H9 (cell line): ENCODE results near the gene ITPA. TPM values are rescaled to one million over a fixed set of nuclear protein-coding genes. Genes with fewer than 3 reads are reported as not detected.
A peak's percentile ranks its signal among the peaks of the same experiment; 100 is the strongest.
"Not testable (repeated sequence)": the region's sequence is repeated elsewhere in the genome, so short reads cannot be mapped to it uniquely, and the experiment has no call there.

Experiments
- DNase-seq: peaks from one replicate; pipeline ENCODE4 v3.0.0-alpha.2; 2017
- H2AFZ ChIP-seq: one replicate; pipeline ENCODE4 v1.6.1; 2013; ENCODE audit warnings: mild to moderate bottlenecking, low read length, control low read depth, moderate library complexity
- H2AK5ac ChIP-seq: 2 replicates; pipeline ENCODE4 v1.6.1; 2013; ENCODE audit warnings: low read length, control low read depth, mixed read lengths; ENCODE audit not compliant: insufficient read length
- H2BK120ac ChIP-seq: one replicate; pipeline ENCODE4 v1.6.1; 2013; ENCODE audit warnings: low read depth, mild to moderate bottlenecking, low read length, control low read depth, inconsistent platforms; ENCODE audit not compliant: poor library complexity, severe bottlenecking
- H2BK12ac ChIP-seq: 2 replicates; pipeline ENCODE4 v1.6.1; 2013; ENCODE audit warnings: low read length, control low read depth, mixed read lengths, low read depth; ENCODE audit not compliant: insufficient read length
- H2BK15ac ChIP-seq: 2 replicates; pipeline ENCODE4 v1.6.1; 2013; ENCODE audit warnings: low read depth, low read length, control low read depth
- H2BK20ac ChIP-seq: one replicate; pipeline ENCODE4 v1.6.1; 2013; ENCODE audit warnings: low read depth, mild to moderate bottlenecking, low read length, control low read depth, inconsistent platforms; ENCODE audit not compliant: poor library complexity, severe bottlenecking
- H2BK5ac ChIP-seq: 2 replicates; pipeline ENCODE4 v1.6.1; 2013; ENCODE audit warnings: low read length, control low read depth, mixed read lengths; ENCODE audit not compliant: insufficient read length
- H3K14ac ChIP-seq: 2 replicates; pipeline ENCODE4 v1.6.1; 2013; ENCODE audit warnings: low read length, control low read depth; ENCODE audit not compliant: insufficient read depth
- H3K18ac ChIP-seq: 2 replicates; pipeline ENCODE4 v1.6.1; 2013; ENCODE audit warnings: low read depth, mild to moderate bottlenecking, mixed read lengths, low read length, control low read depth; ENCODE audit not compliant: insufficient read length
- H3K23ac ChIP-seq: 2 replicates; pipeline ENCODE4 v1.6.1; 2013; ENCODE audit warnings: low read length, control low read depth, mixed read lengths, low read depth; ENCODE audit not compliant: insufficient read length
- H3K23me2 ChIP-seq: 2 replicates; pipeline ENCODE4 v1.6.1; 2013; ENCODE audit warnings: low read depth, mild to moderate bottlenecking, mixed read lengths, low read length, control low read depth; ENCODE audit not compliant: insufficient read length, poor library complexity, severe bottlenecking
- H3K27ac ChIP-seq: 2 replicates; pipeline ENCODE4 v1.5.1; 2013; ENCODE audit warnings: low read length, control low read depth, mixed read lengths, low read depth; ENCODE audit not compliant: insufficient read length
- H3K27me3 ChIP-seq: 2 replicates; pipeline ENCODE4 v1.6.1; 2013; ENCODE audit warnings: low read length, control low read depth, inconsistent platforms; ENCODE audit not compliant: insufficient read depth
- H3K4ac ChIP-seq: 2 replicates; pipeline ENCODE4 v1.6.1; 2013; ENCODE audit warnings: low read depth, mild to moderate bottlenecking, control low read depth, inconsistent platforms, low read length, moderate library complexity
- H3K4me1 ChIP-seq: 2 replicates; pipeline ENCODE4 v1.6.1; 2013; ENCODE audit warnings: low read length, control low read depth, inconsistent platforms; ENCODE audit not compliant: insufficient read depth
- H3K4me2 ChIP-seq: 2 replicates; pipeline ENCODE4 v1.6.1; 2013; ENCODE audit warnings: low read length, control low read depth, mixed read lengths; ENCODE audit not compliant: insufficient read length, insufficient read depth
- H3K56ac ChIP-seq: 2 replicates; pipeline ENCODE4 v1.6.1; 2013; ENCODE audit warnings: low read depth, mild to moderate bottlenecking, mixed read lengths, low read length, control low read depth; ENCODE audit not compliant: insufficient read length
- H3K79me1 ChIP-seq: 2 replicates; pipeline ENCODE4 v1.6.1; 2013; ENCODE audit warnings: low read depth, mild to moderate bottlenecking, moderate library complexity, low read length, control low read depth, inconsistent platforms; ENCODE audit not compliant: insufficient read depth, poor library complexity, severe bottlenecking
- H3K79me2 ChIP-seq: 2 replicates; pipeline ENCODE4 v1.6.1; 2013; ENCODE audit warnings: low read length, control low read depth, inconsistent platforms; ENCODE audit not compliant: insufficient read depth
- H3K9ac ChIP-seq: 2 replicates; pipeline ENCODE4 v1.6.1; 2013; ENCODE audit warnings: low read length, control low read depth, mixed read lengths; ENCODE audit not compliant: insufficient read length; ENCODE audit errors: extremely low read depth
- H3K9me3 ChIP-seq: one replicate; pipeline ENCODE4 v1.6.1; 2013; ENCODE audit warnings: low read depth, low read length, inconsistent platforms; ENCODE audit not compliant: control insufficient read depth
- H3T11ph ChIP-seq: one replicate; pipeline ENCODE4 v1.6.1; 2013; ENCODE audit warnings: mild to moderate bottlenecking, low read length, control low read depth, inconsistent platforms
- H4K20me1 ChIP-seq: one replicate; pipeline ENCODE4 v1.6.1; 2013; ENCODE audit not compliant: control insufficient read depth, insufficient read length, insufficient read depth
- H4K5ac ChIP-seq: 2 replicates; pipeline ENCODE4 v1.6.1; 2013; ENCODE audit warnings: low read depth, mild to moderate bottlenecking, mixed read lengths, low read length, control low read depth; ENCODE audit not compliant: insufficient read length
- H4K8ac ChIP-seq: replicated peaks from 2 replicates; pipeline ENCODE4 v1.6.1; 2013; ENCODE audit warnings: low read length, control low read depth, mixed read lengths, low read depth; ENCODE audit not compliant: insufficient read length
- H4K91ac ChIP-seq: 2 replicates; pipeline ENCODE4 v1.6.1; 2013; ENCODE audit warnings: low read depth, mild to moderate bottlenecking, moderate library complexity, mixed read lengths, low read length, control low read depth; ENCODE audit not compliant: insufficient read length
- H3K27ac Mint-ChIP-seq, 3 experiments: 2 replicates in 2 of 3; 3 replicates in 1 of 3; pipeline ENCODE4 v1.8.0; 2020 to 2021; ENCODE audit warnings: mixed read lengths in 3 of 3, mild to moderate bottlenecking in 1 of 3, moderate library complexity in 1 of 3
- H3K27me3 Mint-ChIP-seq: 2 replicates; pipeline ENCODE4 v1.8.0; 2021; ENCODE audit warnings: low read depth, mild to moderate bottlenecking, moderate library complexity, mixed read lengths
- H3K36me3 Mint-ChIP-seq, 3 experiments: 2 replicates in 2 of 3; 3 replicates in 1 of 3; pipeline ENCODE4 v1.8.0; 2020 to 2021; ENCODE audit warnings: low read depth in 3 of 3, mixed read lengths in 3 of 3; ENCODE audit not compliant: insufficient read depth in 1 of 3
- H3K4me1 Mint-ChIP-seq, 2 experiments: 2 replicates each; pipeline ENCODE4 v1.8.0; 2020; ENCODE audit warnings: mixed read lengths in 2 of 2
- H3K4me3 Mint-ChIP-seq, 2 experiments: 2 replicates in 1 of 2; 3 replicates in 1 of 2; pipeline ENCODE4 v1.8.0; 2020 to 2021; ENCODE audit warnings: mild to moderate bottlenecking in 2 of 2, mixed read lengths in 2 of 2, moderate library complexity in 1 of 2
- H3K9me3 Mint-ChIP-seq, 2 experiments: 2 replicates in 1 of 2; 3 replicates in 1 of 2; pipeline ENCODE4 v1.8.0; 2020; ENCODE audit warnings: mild to moderate bottlenecking in 2 of 2, mixed read lengths in 2 of 2, moderate library complexity in 1 of 2
- whole genome bisulfite sequencing: extraction: QIAGEN DNeasy Blood & Tissue Kit; methylation state at CpG from one replicate; pipeline ENCODE4 v1.1.7; 2013; ENCODE audit warnings: missing lambda C conversion rate, low lambda C conversion rate, mixed read lengths; ENCODE audit not compliant: insufficient read length; ENCODE audit errors: extremely low coverage; 5-methylcytosine and 5-hydroxymethylcytosine counted together
- total RNA-seq: library from RNA; stranded (reverse); gene quantifications from 2 replicates; pipeline ENCODE4 v1.2.1, GENCODE V29; 2021
- TF ChIP-seq, protein P1 (sequence below): fragments of 200-600 bp; sonication (generic); conservative IDR thresholded peaks from 3 replicates; pipeline ENCODE4 v1.8.0; 2021; ENCODE audit warnings: antibody characterized with exemption, mild to moderate bottlenecking

The ITPA gene
- total RNA-seq, 1 experiment from 2014 or later: 74.5 TPM

DNA sequence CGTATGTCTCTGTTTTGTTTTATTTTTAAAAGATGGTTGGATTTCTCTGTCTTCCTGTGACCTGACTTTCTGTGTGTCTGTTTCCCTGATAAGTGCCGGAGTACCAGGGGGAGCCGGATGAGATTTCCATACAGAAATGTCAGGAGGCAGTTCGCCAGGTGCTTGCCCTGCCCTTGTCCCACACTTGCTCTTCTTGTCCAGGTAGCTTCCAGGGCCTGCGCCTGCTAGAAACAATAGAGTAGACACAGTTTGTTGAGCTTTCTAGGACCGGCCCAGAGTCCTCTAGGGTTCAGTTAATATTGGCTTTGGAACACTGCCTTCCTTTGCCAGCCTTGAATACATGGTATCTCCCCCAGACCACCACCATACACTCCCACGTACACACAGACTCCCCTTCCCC, 3.9 kb downstream of the ITPA start:
- no peak overlapping the region for H3K4me2 ChIP-seq
- H2BK15ac ChIP-seq: no peak overlapping the region
- no peak overlapping the region for H3K9ac ChIP-seq
- Mint-ChIP-seq H3K27ac (peak overlapping the region in 1 of 3 experiments; percentile 59; a peak in 1 of 7 replicates), H3K36me3 (peaks cover 16 to 47% (median 17%) of the 10 kb centered on the region in 3 experiments; a peak in 6 of 7 replicates), H3K4me3 (no peak overlapping the region), H3K9me3 (no peaks in the 10 kb centered on the region), H3K4me1 (peaks cover 10 to 14% of the 10 kb centered on the region in 2 experiments; a peak in 3 of 4 replicates), H3K27me3 (no peaks in the 10 kb centered on the region)
- H4K20me1 ChIP-seq: peaks cover 4% of the 10 kb centered on the region
- no peak overlapping the region for H2BK5ac ChIP-seq
- H3K79me1 ChIP-seq: peaks cover 2% of the 10 kb centered on the region
- no peak overlapping the region for H4K8ac ChIP-seq
- no peak for DNase-seq
- no peak overlapping the region for H3K27ac ChIP-seq
- H3K4me1 ChIP-seq: no peaks in the 10 kb centered on the region
- H3K23me2 ChIP-seq: peaks cover 14% of the 10 kb centered on the region
- TF ChIP-seq, protein P1, sequence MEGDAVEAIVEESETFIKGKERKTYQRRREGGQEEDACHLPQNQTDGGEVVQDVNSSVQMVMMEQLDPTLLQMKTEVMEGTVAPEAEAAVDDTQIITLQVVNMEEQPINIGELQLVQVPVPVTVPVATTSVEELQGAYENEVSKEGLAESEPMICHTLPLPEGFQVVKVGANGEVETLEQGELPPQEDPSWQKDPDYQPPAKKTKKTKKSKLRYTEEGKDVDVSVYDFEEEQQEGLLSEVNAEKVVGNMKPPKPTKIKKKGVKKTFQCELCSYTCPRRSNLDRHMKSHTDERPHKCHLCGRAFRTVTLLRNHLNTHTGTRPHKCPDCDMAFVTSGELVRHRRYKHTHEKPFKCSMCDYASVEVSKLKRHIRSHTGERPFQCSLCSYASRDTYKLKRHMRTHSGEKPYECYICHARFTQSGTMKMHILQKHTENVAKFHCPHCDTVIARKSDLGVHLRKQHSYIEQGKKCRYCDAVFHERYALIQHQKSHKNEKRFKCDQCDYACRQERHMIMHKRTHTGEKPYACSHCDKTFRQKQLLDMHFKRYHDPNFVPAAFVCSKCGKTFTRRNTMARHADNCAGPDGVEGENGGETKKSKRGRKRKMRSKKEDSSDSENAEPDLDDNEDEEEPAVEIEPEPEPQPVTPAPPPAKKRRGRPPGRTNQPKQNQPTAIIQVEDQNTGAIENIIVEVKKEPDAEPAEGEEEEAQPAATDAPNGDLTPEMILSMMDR: no peak
- H3K27me3 ChIP-seq: no peaks in the 10 kb centered on the region
- no peak overlapping the region for H2BK12ac ChIP-seq
- H3K9me3 ChIP-seq: no peaks in the 10 kb centered on the region
- H3K23ac ChIP-seq: no peak overlapping the region
- no peak overlapping the region for H2AFZ ChIP-seq
- no peak overlapping the region for H2BK120ac ChIP-seq
- H2AK5ac ChIP-seq: no peak overlapping the region
- H3K14ac ChIP-seq: no peak overlapping the region
- no peak overlapping the region for H3K56ac ChIP-seq
- no peak overlapping the region for H4K91ac ChIP-seq
- no CpG with 5 or more reads among the region's 7 CpGs for WGBS
- H3T11ph ChIP-seq: no peak overlapping the region
- H3K79me2 ChIP-seq: peaks cover 9% of the 10 kb centered on the region; the same call in 1 of the 2 replicates
- no peak overlapping the region for H3K18ac ChIP-seq
- H4K5ac ChIP-seq: no peak overlapping the region
- no peak overlapping the region for H2BK20ac ChIP-seq
- H3K4ac ChIP-seq: no peak overlapping the region

DNA sequence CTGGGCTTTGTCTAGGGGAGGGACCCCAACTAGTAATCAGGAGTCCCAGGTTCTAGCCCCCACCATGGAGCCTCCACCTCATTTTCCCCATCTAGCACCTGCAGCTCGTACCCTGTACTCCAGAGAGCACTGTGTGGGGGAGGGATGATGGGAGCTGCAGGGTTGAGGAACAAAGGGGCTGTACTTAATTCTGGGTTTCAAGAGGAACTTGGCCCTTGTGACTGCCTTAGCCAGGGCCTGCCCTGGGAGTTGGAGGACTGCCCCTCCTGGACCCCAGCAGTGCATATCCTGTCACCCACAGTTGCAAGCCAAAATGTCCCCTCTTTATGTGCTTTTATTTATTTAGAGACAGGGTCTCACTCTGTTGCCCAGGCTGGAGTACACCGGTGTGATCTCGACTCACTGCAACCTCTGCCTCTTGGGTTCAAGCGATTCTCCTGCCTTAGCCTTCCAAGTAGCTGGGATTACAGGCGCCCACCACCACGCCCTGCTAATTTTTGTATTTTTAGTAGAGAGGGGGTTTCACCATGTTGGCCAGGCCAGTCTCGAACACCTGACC, 6.1 kb downstream of the ITPA start:
- not testable (repeated sequence) for H3K27me3 ChIP-seq, DNase-seq, H2BK20ac ChIP-seq, H3K23me2 ChIP-seq, H2AFZ ChIP-seq, H3K4me3 Mint-ChIP-seq, H3K9me3 ChIP-seq, H2BK5ac ChIP-seq, H2AK5ac ChIP-seq, H3K79me1 ChIP-seq, H3K27ac Mint-ChIP-seq, H3K9ac ChIP-seq, H4K91ac ChIP-seq, H3K27ac ChIP-seq, H4K20me1 ChIP-seq, H3K4me2 ChIP-seq, H4K5ac ChIP-seq, H3T11ph ChIP-seq, H3K9me3 Mint-ChIP-seq, H3K14ac ChIP-seq, H3K27me3 Mint-ChIP-seq, H2BK15ac ChIP-seq, H3K79me2 ChIP-seq, H4K8ac ChIP-seq, H3K4me1 ChIP-seq, H2BK120ac ChIP-seq, H3K18ac ChIP-seq, H3K4ac ChIP-seq, H3K56ac ChIP-seq, H3K4me1 Mint-ChIP-seq, H3K23ac ChIP-seq, H2BK12ac ChIP-seq
- WGBS: no CpG with 5 or more reads among the region's 7 CpGs
- peaks cover 13 to 55% (median 23%) of the 10 kb centered on the region in 3 experiments; a peak in 6 of 7 replicates for H3K36me3 Mint-ChIP-seq
